Superior temporal gyrus (tissue), 1 donor: ENCODE data around the gene CLCNKA.

Source experiments
- DNase-seq: peaks from one replicate; pipeline ENCODE4 v3.0.0-alpha.2; 2016; ENCODE audit errors: extremely low spot score

CLCNKA gene

DNA sequence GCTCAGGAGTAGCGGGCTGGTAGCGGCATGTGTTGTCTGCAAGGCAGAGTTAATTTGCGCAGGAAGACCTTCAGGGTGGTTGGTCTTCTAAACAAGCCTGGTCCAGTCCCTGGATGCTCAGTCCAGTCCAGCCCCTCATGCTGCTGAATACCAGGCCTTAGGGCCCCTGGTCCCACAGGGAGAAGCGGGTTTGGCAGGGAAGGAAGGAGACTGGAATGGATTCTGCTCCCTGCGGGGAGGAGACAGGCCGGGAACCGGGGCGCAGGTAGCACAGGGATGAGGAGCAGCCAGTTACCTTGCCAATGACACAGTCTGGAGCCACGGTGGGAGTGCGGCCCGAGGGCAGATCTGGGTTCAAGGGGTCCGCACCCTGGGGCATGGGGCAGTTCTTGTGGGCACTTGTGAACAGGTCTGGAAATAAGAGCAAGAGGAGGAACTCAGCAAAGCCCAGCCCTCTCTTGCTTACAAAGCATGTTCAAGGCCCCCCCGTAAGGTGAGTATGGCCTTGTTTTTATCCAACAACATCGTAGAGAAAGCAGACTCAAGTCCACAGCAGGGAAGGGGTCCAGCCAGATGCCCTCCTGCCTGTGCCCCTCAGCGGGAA lies 41.5 kb downstream of the CLCNKA start:
- DNase-seq: no peak

DNA sequence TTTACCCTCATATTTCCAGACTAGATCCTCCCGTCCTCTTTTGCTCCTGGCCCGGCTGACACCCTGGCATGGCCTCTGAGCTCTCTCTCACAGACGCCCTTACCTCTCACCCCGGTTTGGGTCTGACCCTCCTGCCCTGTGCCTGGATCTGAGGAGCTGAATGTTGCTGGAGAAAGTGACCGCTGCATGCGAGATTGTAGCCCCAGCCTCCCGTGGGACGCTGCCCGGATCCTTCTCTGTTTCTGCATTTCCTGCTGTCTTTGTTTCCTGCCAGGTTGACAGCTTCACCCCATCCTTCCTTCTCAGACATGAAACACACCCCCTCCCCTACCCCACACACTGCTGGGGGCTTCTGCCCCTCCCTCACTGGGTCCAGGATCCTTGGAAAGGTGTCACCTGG lies 42.1 kb downstream of the CLCNKA start:
- no peak for DNase-seq

DNA sequence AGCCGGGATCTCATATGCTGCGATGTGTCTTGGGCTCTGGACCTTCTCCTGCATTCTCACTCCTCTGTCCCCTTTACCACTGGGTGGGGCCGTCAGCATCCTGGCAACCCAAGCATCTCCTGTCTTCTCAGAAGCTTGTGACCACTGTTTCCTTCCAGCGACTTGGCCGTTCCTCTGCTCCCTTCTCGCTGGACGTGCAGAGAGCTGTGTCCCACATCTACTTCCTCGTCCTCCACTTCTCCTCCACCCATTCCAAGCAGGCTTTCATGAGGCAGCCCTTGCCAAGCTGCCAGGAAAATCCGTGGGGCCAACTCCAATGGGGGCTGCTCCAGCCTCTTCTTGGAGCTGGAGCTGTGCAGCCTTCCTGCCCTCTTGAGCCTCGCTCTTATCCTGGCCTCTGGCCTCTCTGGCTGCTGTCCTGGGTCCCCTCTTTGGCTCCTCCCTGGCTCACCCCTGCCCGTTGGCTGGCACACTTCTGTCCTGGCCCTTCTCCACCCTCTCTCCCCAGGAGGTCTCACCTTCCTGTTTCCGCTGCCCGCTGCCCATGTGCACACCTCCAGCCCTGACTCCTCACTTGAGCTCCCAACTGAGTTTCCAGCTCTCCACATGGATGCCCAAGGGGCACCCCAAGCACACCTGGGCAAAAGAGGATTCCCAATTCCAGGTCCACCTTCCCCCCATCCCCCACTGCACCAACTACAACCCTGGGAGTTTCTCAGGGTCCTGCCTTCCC lies 42.9 kb downstream of the CLCNKA start:
- DNase-seq: no peak

DNA sequence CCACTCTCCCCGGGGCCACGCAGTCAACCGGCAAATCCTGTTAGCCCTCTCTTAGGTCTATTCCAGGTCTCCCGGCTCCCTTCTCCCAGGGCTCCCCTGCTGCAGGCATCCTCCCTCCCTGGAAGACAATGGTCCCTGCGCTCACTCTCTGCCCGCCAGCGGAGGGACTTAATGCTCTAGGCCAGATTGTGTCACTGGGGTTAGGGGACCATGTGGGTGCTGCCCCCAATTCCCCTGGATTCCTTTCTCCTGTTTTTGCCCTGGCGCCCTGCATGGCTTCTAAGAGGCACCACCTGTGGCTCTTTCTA lies 43.4 kb downstream of the CLCNKA start:
- no peak for DNase-seq

DNA sequence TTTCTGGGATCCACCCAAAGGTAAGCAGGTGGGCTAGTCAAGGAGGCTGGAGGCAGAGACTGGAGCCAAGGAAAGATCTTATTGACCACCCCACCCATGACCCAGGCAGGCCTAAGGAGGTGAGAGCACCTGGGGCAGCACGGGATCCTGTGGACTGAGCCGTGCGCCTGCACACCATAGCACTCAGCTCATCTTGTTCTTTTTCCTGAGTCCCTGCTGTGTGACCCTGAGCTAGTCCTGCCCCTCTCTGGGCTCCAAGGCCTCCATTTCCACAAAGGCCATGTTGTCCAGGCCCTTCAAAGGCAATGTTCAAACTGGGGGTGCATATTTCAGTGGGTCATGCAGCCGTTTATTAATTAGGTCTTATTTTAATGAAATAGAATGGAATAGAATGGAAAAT lies 44.4 kb downstream of the CLCNKA start:
- no peak for DNase-seq

DNA sequence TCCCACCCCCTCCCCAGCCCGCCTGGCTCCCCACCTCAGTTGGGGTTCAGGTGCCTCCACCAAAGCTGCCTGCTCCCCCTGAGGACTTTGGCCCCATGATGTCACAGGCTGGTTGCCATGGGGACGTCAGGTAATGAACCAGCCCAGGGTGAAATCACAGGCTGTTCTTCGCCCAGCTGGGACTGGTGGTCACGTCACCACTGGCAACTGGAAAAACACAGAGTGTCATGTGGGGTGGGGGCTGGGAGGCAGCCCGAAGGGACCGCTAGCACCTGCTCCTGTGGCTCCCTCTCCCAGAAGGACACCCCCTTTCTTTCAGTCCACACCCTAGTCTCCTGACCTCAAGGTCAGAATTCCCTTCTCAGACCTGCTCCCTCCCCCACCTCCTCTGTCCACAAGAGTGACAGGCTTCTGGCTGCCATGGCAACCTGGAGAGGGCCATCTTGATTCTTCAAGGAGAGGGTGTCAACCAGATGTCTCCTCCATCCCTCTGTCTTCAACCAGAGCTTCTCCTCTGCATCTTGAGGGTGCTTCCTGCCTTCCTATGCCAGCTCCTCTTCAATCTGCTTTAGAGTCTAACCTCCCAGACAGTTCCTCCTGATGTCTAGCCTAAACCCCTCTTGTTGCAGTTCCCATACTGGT lies 45.4 kb downstream of the CLCNKA start:
- DNase-seq: no peak

DNA sequence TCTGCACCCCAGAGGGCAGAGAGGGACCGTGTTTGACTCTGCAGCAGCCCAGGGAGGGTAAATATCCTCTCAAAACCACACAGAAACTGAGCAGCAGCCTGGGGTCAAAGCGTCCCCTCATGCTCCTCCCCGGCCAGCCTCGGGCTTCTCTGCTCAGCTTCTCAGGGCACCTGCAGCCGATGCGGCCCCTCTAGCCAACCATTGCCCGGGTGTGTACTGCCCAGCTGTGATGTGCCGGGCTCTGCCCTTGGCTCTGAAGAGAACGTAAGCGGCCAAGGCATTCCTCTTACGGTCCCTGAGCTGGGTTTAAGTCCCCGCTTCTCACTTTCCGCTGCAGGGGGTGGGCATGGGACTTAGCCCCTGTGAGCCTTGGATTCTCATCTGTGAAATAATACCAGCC lies 46.1 kb downstream of the CLCNKA start:
- DNase-seq: no peak

DNA sequence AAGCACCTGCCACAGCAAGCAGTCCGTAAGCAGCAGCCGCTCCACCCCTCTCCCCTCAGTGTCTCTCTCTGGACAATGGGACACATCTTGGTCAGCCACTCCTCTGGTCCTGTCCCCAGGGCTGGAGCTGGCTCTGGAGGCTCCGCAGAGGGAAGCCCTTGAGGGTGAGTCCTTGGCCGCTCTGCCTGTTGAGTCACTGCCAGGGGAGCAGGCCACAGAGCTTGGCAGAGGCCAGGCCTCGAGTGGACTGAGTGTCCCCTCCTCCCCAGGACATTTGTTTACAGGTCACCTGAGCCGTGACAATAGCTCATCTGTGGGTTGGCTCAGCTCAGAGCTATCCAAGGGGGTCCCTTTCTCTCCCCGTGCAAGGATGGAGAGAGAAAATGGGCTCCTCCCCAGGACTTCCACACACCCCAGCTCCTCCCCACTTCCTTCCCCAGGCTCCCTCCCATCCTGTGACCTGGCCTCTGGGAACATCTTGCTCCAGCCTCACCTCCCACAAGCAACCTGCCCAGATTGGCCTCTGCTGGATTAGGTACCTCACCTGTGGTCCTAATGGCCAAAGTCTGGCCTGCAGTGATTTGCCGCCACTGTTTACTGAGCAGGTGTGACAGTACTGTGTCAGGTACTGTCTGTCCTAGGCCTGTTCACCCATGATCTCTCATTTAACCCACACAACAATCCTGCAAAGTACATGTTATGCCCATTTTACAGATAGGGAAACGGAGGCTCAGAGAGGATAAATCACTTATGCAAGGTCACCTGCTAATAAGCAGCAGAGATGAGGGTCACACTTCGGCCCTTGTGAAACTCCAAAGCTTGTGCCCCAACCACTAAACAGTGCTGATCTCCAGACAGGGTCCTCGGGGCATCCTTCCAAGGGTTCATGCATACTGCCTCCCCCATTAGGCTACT lies 46.8 kb downstream of the CLCNKA start:
- no peak for DNase-seq

DNA sequence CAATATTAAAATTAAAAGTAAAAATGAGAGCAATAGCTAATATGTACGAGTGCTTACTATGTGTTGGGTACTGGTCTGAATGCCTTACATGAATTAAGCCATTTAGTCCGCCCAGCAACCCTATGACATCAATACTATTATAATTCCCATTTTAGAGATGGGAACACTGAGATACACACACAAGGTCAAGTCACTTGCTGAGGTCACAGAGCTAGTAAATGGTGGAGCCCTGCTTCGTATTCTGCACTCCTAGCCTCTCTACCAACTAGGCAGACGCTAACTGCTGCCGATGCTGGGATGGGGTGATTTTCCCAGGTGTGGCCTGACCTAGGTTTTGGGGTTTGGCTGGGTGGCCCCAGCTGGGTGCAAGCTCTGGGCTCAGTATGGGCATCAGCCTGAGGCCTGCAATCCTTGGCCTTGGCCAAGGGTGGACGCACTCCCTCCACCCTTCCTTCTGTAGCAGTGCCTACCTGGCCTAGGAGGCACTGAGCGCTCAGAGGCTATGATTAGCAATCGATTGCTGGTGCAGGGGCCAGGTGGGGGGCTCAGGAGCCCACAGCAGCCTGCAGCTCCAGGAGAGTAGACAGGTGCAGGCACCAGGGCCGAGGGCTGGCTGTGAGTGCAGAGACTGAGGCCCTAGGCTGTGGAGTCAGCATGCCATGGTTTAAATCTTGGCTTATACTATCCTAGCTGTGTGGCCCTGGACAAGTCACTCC lies 49.0 kb downstream of the CLCNKA start:
- DNase-seq: no peak

DNA sequence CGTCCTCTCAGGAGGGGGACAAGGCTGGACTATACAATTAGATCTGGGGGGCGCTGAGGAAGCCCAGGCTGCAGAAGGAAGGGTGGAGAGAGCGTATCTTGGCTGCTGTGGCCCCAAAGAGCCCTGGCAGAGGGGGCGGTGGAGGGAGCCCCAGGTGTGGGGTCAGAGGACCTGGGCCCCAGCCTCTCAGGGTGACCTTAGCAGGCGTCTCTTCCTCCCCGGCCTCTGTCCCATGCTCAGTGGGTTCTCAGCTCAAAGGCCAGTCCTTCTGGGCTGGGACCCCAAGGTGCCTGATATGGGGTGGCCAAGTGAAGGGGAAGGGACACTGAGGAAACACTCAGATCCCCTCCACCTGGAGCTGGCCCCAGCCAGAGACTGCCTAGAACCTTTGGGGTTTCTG lies 49.8 kb downstream of the CLCNKA start:
- no peak for DNase-seq

DNA sequence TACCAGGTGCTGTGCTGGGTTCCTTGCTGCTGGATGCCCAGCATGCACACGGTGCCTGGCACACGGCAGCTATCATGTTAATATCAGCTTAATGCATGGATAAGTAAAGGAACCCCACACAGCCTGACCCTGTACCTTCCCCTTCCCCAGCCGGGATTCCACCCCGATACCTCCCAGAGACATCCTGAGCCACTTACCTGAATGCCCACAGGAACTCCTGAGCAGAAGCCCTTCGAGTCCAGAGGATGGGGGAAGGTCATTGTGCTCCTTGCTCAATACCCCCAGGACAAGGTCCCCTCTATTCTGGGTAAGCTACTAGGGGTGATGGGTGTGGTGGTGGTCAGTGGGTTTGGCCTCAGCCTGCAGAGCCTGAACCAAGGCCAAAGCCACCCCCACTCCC lies 50.3 kb downstream of the CLCNKA start:
- no peak for DNase-seq

DNA sequence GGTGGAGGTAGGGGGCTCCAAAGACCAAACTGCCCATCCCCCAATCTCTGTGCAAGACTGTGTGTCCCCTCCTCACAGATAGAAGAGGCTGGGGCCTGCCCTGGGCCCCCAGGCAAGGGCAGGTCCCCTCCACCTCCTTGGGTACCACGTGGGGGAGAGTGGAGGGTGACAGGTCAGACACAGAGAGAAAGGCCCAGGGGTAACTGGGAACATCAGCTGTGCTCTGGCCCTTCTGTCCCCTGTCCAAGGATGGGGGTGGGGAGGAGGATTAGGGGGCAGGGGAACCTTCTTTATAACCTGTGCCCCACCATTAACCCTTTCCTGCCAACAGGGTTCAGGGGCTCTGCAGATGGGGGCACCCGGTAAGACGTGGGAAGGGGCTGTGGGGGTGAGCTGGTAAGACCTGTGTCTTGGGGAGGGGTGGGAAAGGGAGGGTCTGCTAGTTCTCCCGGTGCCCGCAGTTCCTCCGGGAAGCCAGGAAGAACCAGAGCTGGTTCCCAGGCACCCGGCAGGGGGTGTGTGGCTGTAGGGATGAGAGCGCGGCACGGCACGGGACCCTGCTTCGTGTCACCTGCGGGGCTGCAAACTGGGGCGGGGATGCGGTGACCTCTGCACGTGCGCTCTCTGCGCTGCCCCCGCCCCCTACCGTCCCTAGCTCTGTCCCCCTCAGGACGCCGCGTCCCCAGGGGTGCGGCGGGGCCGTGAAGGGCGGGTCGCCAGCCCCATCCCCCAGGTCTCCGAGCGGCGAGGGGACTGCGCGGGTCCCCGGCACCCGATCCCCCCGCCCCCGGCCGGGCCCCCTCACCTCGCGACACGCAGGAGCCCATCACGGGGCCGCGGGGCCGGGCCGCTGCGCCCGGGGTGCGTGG lies 51.0 kb downstream of the CLCNKA start:
- DNase-seq: no peak

DNA sequence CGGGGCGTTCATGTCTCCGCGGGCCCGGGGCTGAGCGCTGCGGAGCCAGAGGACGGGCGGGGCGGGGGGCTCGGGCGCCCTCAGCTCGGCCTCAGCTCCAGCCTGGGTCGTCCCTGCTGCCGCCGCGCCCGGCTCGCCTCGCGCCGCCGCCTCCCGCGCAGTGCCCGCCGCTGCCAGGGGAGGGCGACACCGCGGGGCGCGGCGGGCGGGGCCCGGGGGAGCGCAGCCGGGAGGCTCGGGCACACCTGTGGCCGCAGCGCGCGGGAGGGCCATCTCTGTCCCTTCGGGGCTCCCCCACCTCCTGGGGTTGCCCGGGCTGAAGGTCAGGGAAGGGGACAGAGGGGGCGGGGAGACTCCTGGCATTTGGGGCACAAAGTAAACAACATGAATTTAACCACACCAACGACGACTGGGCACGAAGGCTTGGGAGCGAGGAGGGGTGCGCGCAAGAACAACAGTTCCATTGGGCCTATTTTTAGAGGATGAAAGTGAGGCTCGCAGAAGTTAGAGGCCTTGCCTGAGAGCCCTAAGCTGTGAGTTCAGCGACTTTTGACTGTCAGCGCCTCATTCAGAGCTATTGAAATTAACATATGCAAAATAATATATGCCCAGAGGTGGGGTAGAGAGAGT lies 51.8 kb downstream of the CLCNKA start, which contains the start of gene FAM131C:
FAM131C (minus strand) TSS at position 162 of the 630 bp plus-strand sequence. CDS start 209 bp downstream, outside the sequence.
- no peak for DNase-seq

DNA sequence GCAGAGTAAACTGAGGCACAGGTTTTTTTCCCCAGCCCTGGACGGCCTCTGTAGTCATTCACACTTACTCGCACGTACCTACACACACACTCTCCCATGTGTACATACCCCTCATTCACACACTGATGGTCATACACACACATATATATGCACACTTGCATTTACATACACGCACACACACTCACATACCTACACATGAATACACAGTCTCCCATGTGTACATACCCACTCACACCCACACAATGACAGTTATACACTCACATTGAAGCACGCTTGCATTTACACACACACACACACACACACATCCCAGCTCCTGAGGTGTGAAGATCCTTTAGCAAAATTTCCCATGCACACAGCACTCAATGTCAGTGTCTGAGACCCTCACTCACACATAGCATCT lies 52.4 kb downstream of the CLCNKA start:
- no peak for DNase-seq

DNA sequence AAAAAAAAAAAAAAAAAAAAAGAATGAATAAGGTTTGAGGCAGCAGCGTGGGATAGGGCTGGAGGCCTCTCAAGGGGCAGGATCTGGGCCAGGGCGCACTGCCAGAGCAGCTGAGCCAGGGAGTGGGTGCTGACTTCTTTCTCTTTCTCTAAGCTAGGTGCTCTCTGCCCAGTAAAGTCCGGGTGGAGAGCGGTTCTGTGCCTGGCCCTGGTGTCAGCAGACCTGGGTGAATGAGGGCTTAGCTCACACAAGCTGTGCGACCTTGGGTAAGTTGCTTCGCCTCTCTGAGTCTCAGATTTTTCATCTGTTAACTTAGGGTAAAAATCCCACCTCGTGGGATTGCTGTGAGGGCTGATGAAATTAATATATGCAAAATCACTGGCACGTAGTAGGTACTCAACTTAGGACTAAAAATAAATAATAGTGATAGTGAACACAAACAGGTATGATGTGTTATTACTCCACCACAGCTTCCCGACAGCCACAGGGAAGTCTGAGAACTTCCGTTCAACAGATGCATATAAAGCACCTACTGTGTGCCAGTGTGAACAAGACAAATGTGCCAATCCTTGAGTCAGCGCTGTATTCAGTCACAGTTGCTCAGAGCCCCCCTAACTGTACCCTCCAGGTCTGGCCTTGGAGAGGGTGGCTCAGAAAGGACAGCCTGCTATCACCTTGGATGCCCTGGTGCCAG lies 53.6 kb downstream of the CLCNKA start:
- no peak for DNase-seq

DNA sequence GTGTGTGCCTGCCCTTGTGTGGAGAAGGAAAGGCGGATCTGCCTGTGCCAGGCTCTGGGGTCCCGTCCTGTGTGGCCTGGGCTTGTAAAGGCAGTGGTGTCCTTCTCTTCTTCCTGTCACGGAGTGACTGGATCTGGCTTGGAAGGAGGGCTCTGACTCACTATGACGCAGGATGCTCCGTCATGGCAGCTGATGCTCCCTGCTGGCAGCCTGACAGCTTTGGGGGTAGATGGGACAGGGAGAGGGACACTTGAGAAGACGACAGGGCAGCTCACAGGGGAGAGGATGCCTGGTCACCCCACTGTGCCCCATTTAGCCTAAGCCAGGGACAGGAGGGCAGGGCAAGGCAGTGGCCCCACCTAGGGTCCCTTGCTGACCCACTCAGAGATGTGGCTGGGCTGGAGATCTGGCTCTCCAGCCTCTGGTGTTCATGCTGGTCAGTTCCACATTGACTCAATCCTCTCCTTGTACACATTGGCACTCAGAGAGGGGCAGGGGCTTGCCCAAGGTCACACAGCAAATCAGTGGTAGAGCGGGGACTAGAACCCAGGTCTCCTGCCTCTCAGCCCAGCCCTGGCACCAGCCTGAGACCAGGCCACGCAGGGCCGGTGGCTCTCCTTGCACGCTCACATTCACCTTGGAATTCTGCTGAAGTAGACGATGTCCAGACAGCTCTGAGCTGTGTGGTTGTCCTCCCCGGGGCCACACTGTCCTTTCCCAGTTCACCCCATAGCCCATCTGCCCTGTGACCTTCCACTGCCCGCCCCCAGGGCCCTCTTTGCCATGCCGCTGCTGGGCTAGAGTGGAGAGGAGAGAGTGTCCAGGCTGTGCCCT lies 54.4 kb downstream of the CLCNKA start:
- DNase-seq: no peak

DNA sequence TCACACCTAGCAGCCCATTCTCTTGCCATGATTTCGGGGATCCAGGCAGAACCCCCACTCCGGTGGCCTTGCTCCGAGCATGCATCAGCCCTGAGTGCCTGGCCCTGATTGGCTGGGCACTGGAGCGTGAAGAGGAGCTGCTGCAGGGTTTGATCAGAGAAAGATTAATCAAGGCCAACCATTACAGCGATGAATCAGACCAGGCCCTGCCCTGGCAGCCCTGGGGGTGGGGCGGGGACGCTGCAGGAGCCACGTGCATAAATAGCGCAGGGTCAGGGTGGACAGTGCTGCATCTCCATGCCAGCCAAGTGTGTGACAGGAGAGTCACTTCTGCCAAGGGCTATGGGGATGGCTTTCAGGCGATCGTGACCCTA lies 55.0 kb downstream of the CLCNKA start:
- no peak for DNase-seq

DNA sequence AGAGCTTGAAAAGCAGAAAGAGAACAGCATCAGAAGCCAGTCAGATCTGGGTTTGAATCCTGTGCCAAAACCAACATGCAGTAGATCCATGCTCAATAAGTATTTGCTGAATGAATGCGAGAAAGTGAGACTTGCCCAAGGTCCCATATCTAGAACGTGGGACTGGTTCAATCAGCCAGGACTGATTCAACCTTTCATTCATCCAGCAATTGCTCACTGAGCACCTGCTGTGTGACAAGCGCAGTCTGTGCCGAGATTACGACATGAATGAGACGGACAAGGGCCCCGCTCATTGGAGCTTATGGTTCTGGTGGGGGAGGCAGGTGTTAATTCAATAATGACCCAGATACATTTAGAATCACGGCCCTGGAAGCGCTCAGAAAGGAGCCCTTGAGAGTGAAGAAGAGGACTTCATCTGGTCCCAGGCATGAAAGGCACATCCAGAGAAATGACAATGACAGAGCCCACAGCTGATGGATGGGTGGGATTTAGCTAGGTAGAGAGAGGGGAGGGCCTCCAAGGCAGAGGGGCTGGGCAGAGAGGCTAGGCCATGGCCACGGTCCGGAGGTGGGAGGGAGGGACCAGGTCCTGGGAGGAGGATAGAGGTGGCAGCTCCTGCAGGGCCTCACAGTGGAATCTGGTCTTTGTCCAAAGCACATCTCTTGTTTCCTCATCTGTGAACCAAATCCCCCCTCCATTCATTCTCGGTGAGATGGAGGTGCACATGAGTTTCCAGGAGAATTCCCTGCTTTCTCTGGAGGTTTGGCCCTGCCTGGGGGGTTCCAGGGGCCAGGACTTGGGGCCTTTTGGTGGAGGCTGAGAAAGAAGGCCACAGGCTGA lies 55.8 kb downstream of the CLCNKA start:
- DNase-seq: no peak
